ENCODE measurements around the gene MPDU1. TPM values are rescaled to one million over a fixed set of nuclear protein-coding genes. Genes with fewer than 3 reads are reported as not detected.

The MPDU1 gene
- total RNA-seq, 1 donor from 2014 or later: 60.2 TPM

DNA sequence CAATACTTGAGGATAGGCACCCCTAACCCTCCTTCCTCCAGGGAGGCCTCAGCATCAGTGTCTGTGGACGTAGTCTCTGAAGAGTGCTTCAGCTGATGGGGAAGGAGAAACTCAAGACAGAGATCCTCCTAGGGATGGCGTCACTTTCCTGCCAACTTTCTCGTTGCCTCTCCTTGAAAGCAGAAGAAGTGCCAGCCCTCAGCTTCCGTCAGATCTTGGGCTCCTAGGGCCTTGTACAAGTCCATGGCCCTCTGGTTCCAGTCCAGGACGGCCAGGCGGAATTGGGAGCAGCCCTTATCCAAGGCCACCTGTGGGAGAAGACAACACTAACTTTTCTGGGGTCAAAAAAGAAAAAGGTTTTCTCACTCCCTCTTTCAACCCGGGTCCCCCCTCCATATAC is 42.7 kb downstream of the MPDU1 start:
- peaks cover 6% of the 10 kb centered on the region for H3K4me1 Mint-ChIP-seq (ENCODE audit: low read depth, unreplicated experiment)
- H3K27me3 Mint-ChIP-seq (ENCODE audit: unreplicated experiment): no peaks in the 10 kb centered on the region
- peak overlapping the region; percentile 94 for H3K4me3 Mint-ChIP-seq (ENCODE audit: unreplicated experiment)
- DNase-seq: no peak
- no peaks in the 10 kb centered on the region for H3K36me3 Mint-ChIP-seq (ENCODE audit: unreplicated experiment)
- TF ChIP-seq CTCF (IDR thresholded peaks at IDR 0.05; ENCODE audit: partially characterized antibody, unreplicated experiment): no peak
- peak overlapping the region; percentile 43 for H3K27ac Mint-ChIP-seq (ENCODE audit: unreplicated experiment)
- H3K9me3 Mint-ChIP-seq (ENCODE audit: unreplicated experiment): peaks cover 2% of the 10 kb centered on the region

GRCh38 chr17:7626956-7627249 is 43.3 kb downstream of the MPDU1 start:
- Mint-ChIP-seq H3K4me3 (ENCODE audit: unreplicated experiment) (peak overlapping the region; percentile 94), H3K4me1 (ENCODE audit: low read depth, unreplicated experiment) (peaks cover 6% of the 10 kb centered on the region), H3K36me3 (ENCODE audit: unreplicated experiment) (no peaks in the 10 kb centered on the region), H3K9me3 (ENCODE audit: unreplicated experiment) (peaks cover 2% of the 10 kb centered on the region), H3K27ac (ENCODE audit: unreplicated experiment) (peak overlapping the region; percentile 87), H3K27me3 (ENCODE audit: unreplicated experiment) (no peaks in the 10 kb centered on the region)
- DNase-seq: no peak
- TF ChIP-seq CTCF (IDR thresholded peaks at IDR 0.05; ENCODE audit: partially characterized antibody, unreplicated experiment): no peak

GRCh38 chr17:7627250-7628121 is 43.8 kb downstream of the MPDU1 start, which contains the start of gene SAT2:
TSS of gene SAT2 (minus strand) at chr17:7627821. CDS start at chr17:7627635, 186 bp downstream.
- Mint-ChIP-seq H3K4me1 (ENCODE audit: low read depth, unreplicated experiment) (peaks cover 7% of the 10 kb centered on the region), H3K9me3 (ENCODE audit: unreplicated experiment) (peaks cover 4% of the 10 kb centered on the region), H3K27ac (ENCODE audit: unreplicated experiment) (peak within 1 kb of the TSS; percentile 87), H3K27me3 (ENCODE audit: unreplicated experiment) (no peaks in the 10 kb centered on the region), H3K36me3 (ENCODE audit: unreplicated experiment) (no peaks in the 10 kb centered on the region), H3K4me3 (ENCODE audit: unreplicated experiment) (peak within 1 kb of the TSS; percentile 94)
- TF ChIP-seq CTCF (IDR thresholded peaks at IDR 0.05; ENCODE audit: partially characterized antibody, unreplicated experiment): no peak
- peak; percentile 95 for DNase-seq

DNA sequence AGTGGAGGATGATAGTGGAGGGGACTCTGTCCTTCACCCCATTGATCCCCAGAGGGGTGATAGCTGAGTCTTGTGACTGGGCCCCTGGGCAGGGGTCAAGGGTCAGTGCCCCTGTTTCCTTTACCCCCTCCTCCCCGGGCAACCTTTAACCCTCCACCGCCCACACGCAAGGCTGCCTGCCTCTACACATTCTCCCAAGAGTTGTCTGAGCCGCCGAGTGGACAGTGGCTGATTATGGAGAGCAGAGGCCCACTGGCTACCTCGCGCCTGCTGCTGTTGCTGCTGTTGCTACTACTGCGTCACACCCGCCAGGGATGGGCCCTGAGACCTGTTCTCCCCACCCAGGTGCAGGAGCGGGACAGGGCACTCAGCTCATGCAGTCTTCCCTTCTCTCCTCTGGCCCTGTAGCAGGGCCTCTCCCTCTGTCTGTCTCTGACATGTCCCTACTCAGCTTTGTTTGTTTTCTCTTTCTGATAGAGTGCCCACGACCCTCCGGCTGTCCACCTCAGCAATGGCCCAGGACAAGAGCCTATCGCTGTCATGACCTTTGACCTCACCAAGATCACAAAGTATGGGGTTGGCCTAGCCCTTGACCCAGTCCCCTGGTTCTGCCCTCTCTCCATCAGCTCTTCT is 46.4 kb downstream of the MPDU1 start, which contains the start of gene SHBG:
TSS of gene SHBG (plus strand) at position 197 of the 633 bp plus-strand sequence. CDS start at position 235, 38 bp downstream.
- no peak within 1 kb of the TSS for H3K4me3 Mint-ChIP-seq (ENCODE audit: unreplicated experiment)
- peaks cover 12% of the 10 kb centered on the region for H3K4me1 Mint-ChIP-seq (ENCODE audit: low read depth, unreplicated experiment)
- TF ChIP-seq CTCF (IDR thresholded peaks at IDR 0.05; ENCODE audit: partially characterized antibody, unreplicated experiment): no peak
- peaks cover 4% of the 10 kb centered on the region for H3K9me3 Mint-ChIP-seq (ENCODE audit: unreplicated experiment)
- H3K27ac Mint-ChIP-seq (ENCODE audit: unreplicated experiment): no peak within 1 kb of the TSS
- no peaks in the 10 kb centered on the region for H3K27me3 Mint-ChIP-seq (ENCODE audit: unreplicated experiment)
- no peak for DNase-seq
- no peaks in the 10 kb centered on the region for H3K36me3 Mint-ChIP-seq (ENCODE audit: unreplicated experiment)

Data from glutamatergic neuron (in vitro differentiated cells).